Dedifferentiated amniotic fluid mesenchymal stem cell (primary cell): Measurements from ENCODE around the gene MAST4.

Experiments used
- DNase-seq: peaks from one replicate; pipeline ENCODE4 v3.0.0-alpha.2; 2016; ENCODE audit errors: extremely low spot score

The MAST4 gene

GRCh38 chr5:67042176-67043003, 446.2 kb downstream of the MAST4 start:
- no peak for DNase-seq

GRCh38 chr5:67043796-67044511, 447.8 kb downstream of the MAST4 start:
- DNase-seq = no peak

GRCh38 chr5:67045816-67046740, 449.9 kb downstream of the MAST4 start:
- no peak for DNase-seq

GRCh38 chr5:67047160-67047559, 451.0 kb downstream of the MAST4 start:
- no peak for DNase-seq

- DNase-seq = no peak
Observed at GRCh38 chr5:67047616-67048015, 451.4 kb downstream of the MAST4 start.

GRCh38 chr5:67050125-67050524, 453.9 kb downstream of the MAST4 start:
- no peak for DNase-seq

- DNase-seq = no peak
Observed at GRCh38 chr5:67050635-67051034, 454.4 kb downstream of the MAST4 start.

- DNase-seq = no peak
Observed at GRCh38 chr5:67051164-67051563, 455.0 kb downstream of the MAST4 start.

GRCh38 chr5:67052034-67052433, 455.8 kb downstream of the MAST4 start:
- DNase-seq = no peak

GRCh38 chr5:67053229-67053628, 457.0 kb downstream of the MAST4 start:
- no peak for DNase-seq

- DNase-seq = no peak
Observed at GRCh38 chr5:67058998-67059743, 463.0 kb downstream of the MAST4 start.

GRCh38 chr5:67059744-67060490, 463.7 kb downstream of the MAST4 start:
- peak; percentile 47 for DNase-seq

- DNase-seq = no peak
Observed at GRCh38 chr5:67061511-67061910, 465.3 kb downstream of the MAST4 start.

GRCh38 chr5:67063055-67063454, 466.9 kb downstream of the MAST4 start:
- no peak for DNase-seq

- DNase-seq = no peak
Observed at GRCh38 chr5:67063791-67064190, 467.6 kb downstream of the MAST4 start.

- DNase-seq = no peak
Observed at GRCh38 chr5:67065237-67065636, 469.0 kb downstream of the MAST4 start.

- no peak for DNase-seq
Observed at GRCh38 chr5:67065696-67066095, 469.5 kb downstream of the MAST4 start.

GRCh38 chr5:67066815-67067214, 470.6 kb downstream of the MAST4 start:
- no peak for DNase-seq

GRCh38 chr5:67073045-67073680, 477.0 kb downstream of the MAST4 start:
- DNase-seq = no peak

- DNase-seq = no peak
Observed at GRCh38 chr5:67077296-67077695, 481.1 kb downstream of the MAST4 start.
